H1 (cell line): Measurements from ENCODE around the gene RAB35. TPM values are rescaled to one million over a fixed set of nuclear protein-coding genes. Genes with fewer than 3 reads are reported as not detected.

Source experiments
- CTCF ChIA-PET: fragments of 300-600 bp; sonication (Branson Sonifier 250); formaldehyde crosslinking; loops from one replicate; lab custom pipeline; 2021; ENCODE audit not compliant: partially characterized antibody; lab: Charles Lee
- POLR2A ChIA-PET: fragments of 300-600 bp; sonication (Branson Sonifier 250); formaldehyde crosslinking; loops from one replicate; lab custom pipeline; 2021; ENCODE audit warnings: inconsistent platforms; ENCODE audit not compliant: partially characterized antibody; lab: Charles Lee
- DNase-seq, 2 experiments: peaks; one replicate each; pipeline versions ENCODE4 v3.0.0 to v3.0.0-alpha.2; 2010 to 2022; ENCODE audit warnings: low spot score in 2 of 2, low read depth in 1 of 2, mixed read lengths in 1 of 2
- FAIRE-seq: peaks from 2 replicates; lab custom pipeline; 2011; peaks lifted over from hg19 to GRCh38; lab: Jason Lieb, UNC
- H2AFZ ChIP-seq: 2 replicates; pipeline ENCODE4 v1.8.1; 2012; ENCODE audit warnings: low read length, inconsistent platforms
- H2AK5ac ChIP-seq: 2 replicates; pipeline ENCODE4 v1.6.1; 2013; ENCODE audit warnings: low read depth, low read length
- H2BK120ac ChIP-seq: replicated peaks from 2 replicates; pipeline ENCODE3; 2013; ENCODE audit warnings: low read depth, low read length, inconsistent platforms
- H2BK12ac ChIP-seq: 2 replicates; pipeline ENCODE4 v1.6.1; 2013; ENCODE audit warnings: low read depth, low read length
- H2BK15ac ChIP-seq: 2 replicates; pipeline ENCODE4 v1.6.1; 2013; ENCODE audit warnings: low read length
- H2BK20ac ChIP-seq: 2 replicates; pipeline ENCODE4 v1.6.1; 2013; ENCODE audit warnings: low read length
- H2BK5ac ChIP-seq: 2 replicates; pipeline ENCODE4 v1.6.1; 2013; ENCODE audit warnings: low read depth, low read length
- H3K14ac ChIP-seq: 2 replicates; pipeline ENCODE4 v1.6.1; 2013; ENCODE audit warnings: inconsistent platforms; ENCODE audit not compliant: insufficient read length
- H3K18ac ChIP-seq: 2 replicates; pipeline ENCODE4 v1.6.1; 2013; ENCODE audit warnings: low read length; ENCODE audit errors: extremely low read depth
- H3K23ac ChIP-seq: 2 replicates; pipeline ENCODE4 v1.6.1; 2013; ENCODE audit warnings: inconsistent platforms; ENCODE audit not compliant: insufficient read length
- H3K23me2 ChIP-seq: 2 replicates; pipeline ENCODE4 v1.6.1; 2013; ENCODE audit warnings: low read depth, low read length
- H3K27ac ChIP-seq: 2 replicates; pipeline ENCODE4 v1.6.1; 2011; ENCODE audit warnings: low read depth, low read length, inconsistent platforms
- H3K27me3 ChIP-seq, 4 experiments: replicated peaks in 1 of 4; 1 replicate in 1 of 4; 2 replicates in 3 of 4; pipeline versions ENCODE4 v1.6.1 to v1.8.1; 2011 to 2013; ENCODE audit warnings: low read length in 3 of 4, mild to moderate bottlenecking in 3 of 4, inconsistent platforms in 2 of 4, mixed read lengths in 2 of 4, moderate library complexity in 1 of 4; ENCODE audit not compliant: control insufficient read depth in 3 of 4, insufficient read depth in 3 of 4; ENCODE audit errors: extremely low read depth in 1 of 4
- H3K36me3 ChIP-seq, 4 experiments: 2 replicates each; pipeline versions ENCODE4 v1.6.1 to v1.8.1; 2011 to 2013; ENCODE audit warnings: mild to moderate bottlenecking in 4 of 4, low read length in 3 of 4, moderate library complexity in 2 of 4, control low read depth in 1 of 4, inconsistent platforms in 1 of 4; ENCODE audit not compliant: insufficient read depth in 4 of 4, control insufficient read depth in 2 of 4
- H3K4ac ChIP-seq: replicated peaks from 2 replicates; pipeline ENCODE3; 2013; ENCODE audit warnings: low read length, low read depth, mixed read lengths, inconsistent platforms; ENCODE audit not compliant: insufficient read length
- H3K4me1 ChIP-seq, 4 experiments: replicated peaks in 1 of 4; 1 replicate in 1 of 4; 2 replicates in 3 of 4; pipeline versions ENCODE4 v1.6.1 to v1.8.1; 2011 to 2013; ENCODE audit warnings: low read length in 3 of 4, inconsistent platforms in 2 of 4, mixed read lengths in 1 of 4; ENCODE audit not compliant: insufficient read depth in 4 of 4, control insufficient read depth in 3 of 4
- H3K4me2 ChIP-seq, 2 experiments: 2 replicates each; pipeline versions ENCODE4 v1.6.1 to v1.8.1; 2011 to 2013; ENCODE audit warnings: low read depth in 2 of 2, low read length in 2 of 2, control low read depth in 1 of 2, inconsistent platforms in 1 of 2, mild to moderate bottlenecking in 1 of 2; ENCODE audit not compliant: insufficient read depth in 1 of 2
- H3K4me3 ChIP-seq, 4 experiments: fragments of 200-600, 300-600 bp in 1 of 4; sonication (generic), shearing (Covaris generic), sonication (Bioruptor Twin) in 1 of 4; 2 replicates each; pipeline versions ENCODE4 v1.5.1 to v1.8.1; 2011 to 2016; ENCODE audit warnings: low read length in 4 of 4, low read depth in 3 of 4, control low read depth in 2 of 4, inconsistent platforms in 2 of 4, mild to moderate bottlenecking in 2 of 4, mixed read lengths in 1 of 4, moderate library complexity in 1 of 4; ENCODE audit not compliant: insufficient read depth in 2 of 4; ENCODE audit errors: extremely low read depth in 1 of 4
- H3K56ac ChIP-seq: replicated peaks from 2 replicates; pipeline ENCODE3; 2013; ENCODE audit warnings: low read depth, mild to moderate bottlenecking, mixed read lengths, low read length, inconsistent platforms; ENCODE audit not compliant: insufficient read length
- H3K79me1 ChIP-seq: 2 replicates; pipeline ENCODE4 v1.6.1; 2013; ENCODE audit warnings: low read depth, low read length, control low read depth
- H3K79me2 ChIP-seq, 2 experiments: 2 replicates each; pipeline versions ENCODE4 v1.6.1 to v1.8.1; 2012 to 2013; ENCODE audit warnings: low read length in 2 of 2, mild to moderate bottlenecking in 2 of 2, inconsistent platforms in 1 of 2; ENCODE audit not compliant: insufficient read depth in 2 of 2, control insufficient read depth in 1 of 2
- H3K9ac ChIP-seq, 4 experiments: replicated peaks in 1 of 4; 1 replicate in 1 of 4; 2 replicates in 3 of 4; pipeline versions ENCODE4 v1.6.1 to v1.8.1; 2011 to 2013; ENCODE audit warnings: low read depth in 3 of 4, low read length in 3 of 4, control low read depth in 2 of 4, mild to moderate bottlenecking in 2 of 4, moderate library complexity in 2 of 4, inconsistent platforms in 1 of 4; ENCODE audit errors: extremely low read depth in 1 of 4
- H3K9me3 ChIP-seq, 2 experiments: 2 replicates each; pipeline versions ENCODE4 v1.6.1 to v1.8.1; 2012 to 2013; ENCODE audit warnings: mild to moderate bottlenecking in 2 of 2, moderate library complexity in 2 of 2, control low read depth in 1 of 2, inconsistent platforms in 1 of 2, low read depth in 1 of 2, low read length in 1 of 2, mixed read lengths in 1 of 2; ENCODE audit not compliant: insufficient read depth in 2 of 2
- H4K20me1 ChIP-seq, 2 experiments: replicated peaks in 1 of 2; 2 replicates each; pipeline versions ENCODE3 to v1.8.1; 2011 to 2013; ENCODE audit warnings: inconsistent platforms in 2 of 2, low read length in 2 of 2, mild to moderate bottlenecking in 1 of 2; ENCODE audit not compliant: insufficient read depth in 2 of 2, control insufficient read depth in 1 of 2
- H4K5ac ChIP-seq: 2 replicates; pipeline ENCODE4 v1.6.1; 2013; ENCODE audit warnings: low read length, low read depth, mixed read lengths, inconsistent platforms; ENCODE audit not compliant: insufficient read length
- H4K8ac ChIP-seq: 2 replicates; pipeline ENCODE4 v1.8.0; 2013; ENCODE audit warnings: mild to moderate bottlenecking, moderate library complexity, low read length, inconsistent platforms; ENCODE audit not compliant: insufficient read depth; ENCODE audit errors: extremely low read depth
- H4K91ac ChIP-seq: replicated peaks from 2 replicates; pipeline ENCODE3; 2013; ENCODE audit warnings: low read length, mixed read lengths, inconsistent platforms; ENCODE audit not compliant: insufficient read length
- CTCF ChIP-seq, 3 experiments: IDR thresholded peaks; 1 replicate in 2 of 3; 2 replicates in 1 of 3; pipeline versions ENCODE4 v1.5.1 to v1.6.1; 2011; ENCODE audit warnings: low read length in 3 of 3, mild to moderate bottlenecking in 3 of 3, inconsistent platforms in 2 of 3, low read depth in 1 of 3, moderate library complexity in 1 of 3; ENCODE audit not compliant: insufficient read depth in 1 of 3; ENCODE audit errors: control extremely low read depth in 1 of 3
- EGR1 ChIP-seq: IDR thresholded peaks from 2 replicates; pipeline ENCODE4 v1.6.1; 2011; ENCODE audit warnings: low read depth, low read length, borderline replicate concordance
- EP300 ChIP-seq, 2 experiments: IDR thresholded peaks; 1 replicate in 1 of 2; 2 replicates in 1 of 2; pipeline ENCODE4 v1.6.1; 2011 to 2012; ENCODE audit warnings: low read depth in 2 of 2, low read length in 2 of 2, mild to moderate bottlenecking in 2 of 2, borderline replicate concordance in 1 of 2, inconsistent platforms in 1 of 2, moderate library complexity in 1 of 2
- EZH2 ChIP-seq: fragments of 200-600 bp; sonication (generic); IDR thresholded peaks from 2 replicates; pipeline ENCODE4 v1.7.1; 2012; ENCODE audit warnings: low read depth, mild to moderate bottlenecking, moderate library complexity, low read length, inconsistent platforms; ENCODE audit not compliant: severe bottlenecking
- SAP30 ChIP-seq: fragments of 300-600 bp; sonication (generic); IDR thresholded peaks from 2 replicates; pipeline ENCODE4 v1.7.1; 2012; ENCODE audit warnings: low read length, moderate library complexity, mild to moderate bottlenecking, inconsistent platforms; ENCODE audit not compliant: insufficient read depth, insufficient replicate concordance
- SIRT6 ChIP-seq: IDR thresholded peaks from one replicate; pipeline ENCODE4 v1.7.1; 2012; ENCODE audit warnings: low read length, inconsistent platforms
- WGBS, 2 experiments: shearing (Covaris generic) in 1 of 2; methylation state at CpG; one replicate each; pipeline versions ENCODE4 v1.1.6 to v1.1.7; 2013 to 2015; ENCODE audit warnings: low lambda C conversion rate in 2 of 2, mixed read lengths in 2 of 2, inconsistent platforms in 1 of 2, low coverage in 1 of 2, missing lambda C conversion rate in 1 of 2; ENCODE audit not compliant: insufficient replicate concordance in 2 of 2, insufficient coverage in 1 of 2, insufficient read length in 1 of 2; ENCODE audit errors: extremely low coverage in 1 of 2, missing lambda C conversion rate in 1 of 2; 5-methylcytosine and 5-hydroxymethylcytosine counted together
- polyA plus RNA-seq, 7 experiments: library from polyadenylated mRNA; depleted of rRNA in 3 of 7; stranded (reverse) in 5 of 7; unstranded in 2 of 7; fragments of >200 nt in 5 of 7; fragments of 200-250 nt in 2 of 7; gene quantifications; 1 replicate in 5 of 7; 2 replicates in 1 of 7; 4 replicates in 1 of 7; pipeline versions ENCODE4 v1.2.1 to v1.2.3, GENCODE V29; 2011 to 2013; ENCODE audit warnings: missing spikeins in 2 of 7, mixed read lengths in 2 of 7
- total RNA-seq: library from RNA; stranded (reverse); fragmentation: NEBNext Ultra II Directional; extraction: Animal tissue kit (Norgen Biotek cat#: 25700); gene quantifications from 2 replicates; pipeline ENCODE4 v1.2.1, GENCODE V29; 2021

Gene RAB35
- total and polyA plus RNA-seq, 2 of the 8 experiments (the other 6 are each of a cell fraction or from before 2014, with no cell fraction given), result 33.4 to 39.0 TPM

GRCh38 chr12:120121343-120121742 lies 4.8 kb upstream of the RAB35 start:
- Histone ChIP-seq H3K23ac (no peak overlapping the region), H3K18ac (no peak overlapping the region), H3K79me1 (no peaks in the 10 kb centered on the region), H3K23me2 (peaks cover 4% of the 10 kb centered on the region; the same call in 1 of the 2 replicates), H3K4me3 (no peak overlapping the region), H4K20me1 (peaks cover 0 to 2% of the 10 kb centered on the region in 2 experiments), H2AFZ (no peak overlapping the region), H3K4ac (no peak overlapping the region), H4K5ac (no peak overlapping the region), H3K4me1 (peaks cover 0 to 8% (median 3%) of the 10 kb centered on the region in 4 experiments; a peak in 4 of 7 replicates), H3K4me2 (no peak overlapping the region), H3K27me3 (no peaks in the 10 kb centered on the region), H3K36me3 (peaks cover 0 to 3% (median under 1%) of the 10 kb centered on the region in 4 experiments; a peak in 3 of 8 replicates), H2AK5ac (no peak overlapping the region; the same call in 1 of the 2 replicates), H2BK15ac (no peak overlapping the region), H2BK120ac (no peak overlapping the region), H3K14ac (no peak overlapping the region), H3K27ac (no peak overlapping the region), H2BK5ac (no peak overlapping the region), H3K79me2 (peaks cover 0 to 9% of the 10 kb centered on the region in 2 experiments; a peak in 2 of 4 replicates), H2BK20ac (no peak overlapping the region), H3K9me3 (no peaks in the 10 kb centered on the region), H3K56ac (no peak overlapping the region), H4K91ac (no peak overlapping the region), H3K9ac (no peak overlapping the region), H2BK12ac (0 out of 2 replicates have a peak overlapping the region, but pooled peaks have one; percentile 33), H4K8ac (no peak overlapping the region)
- DNase-seq (no peak), FAIRE-seq (no peak)
- ChIA-PET CTCF (interaction anchor here (0.8 to 0.9 kb wide), 2 partner anchors 10 to 30 kb away, joined by 3 read pairs; no protein-coding TSS in a partner anchor), POLR2A (interaction anchor here (0.8 to 16.6 kb wide), 6 partner anchors 11 to 170 kb away, joined by 3 to 266 read pairs (median 4); partner anchors contain the start of genes GCN1, RNU4-2 and RPLP0)
- 87% methylated on average over 2 of the region's 2 CpGs; no CpG with 5 or more reads in 1 of the 2 experiments for WGBS, 2 experiments
- no peak for TF ChIP-seq SAP30
- TF ChIP-seq CTCF (IDR thresholded peaks at IDR 0.05; ENCODE audit: control extremely low read depth in 1 of 3, insufficient read depth in 1 of 3, low read depth in 1 of 3, low read length in 3 of 3), result no peak
- TF ChIP-seq EZH2, result no peak
- TF ChIP-seq SIRT6, result no peak
- no peak for TF ChIP-seq EP300 (IDR thresholded peaks at IDR 0.05; ENCODE audit: borderline replicate concordance in 1 of 2, low read depth in 2 of 2, low read length in 2 of 2)
- no peak for TF ChIP-seq EGR1
